HG03095 (cell line): ENCODE results near the gene SLC7A6.
A peak's percentile ranks its signal among the peaks of the same experiment; 100 is the strongest.

Experiments
- ATAC-seq: cut with Tn5 transposase; IDR thresholded peaks from one replicate; pipeline ENCODE4 v1.9.1; 2021; ENCODE audit warnings: moderate library complexity; ENCODE audit not compliant: unreplicated experiment

SLC7A6 gene

DNA sequence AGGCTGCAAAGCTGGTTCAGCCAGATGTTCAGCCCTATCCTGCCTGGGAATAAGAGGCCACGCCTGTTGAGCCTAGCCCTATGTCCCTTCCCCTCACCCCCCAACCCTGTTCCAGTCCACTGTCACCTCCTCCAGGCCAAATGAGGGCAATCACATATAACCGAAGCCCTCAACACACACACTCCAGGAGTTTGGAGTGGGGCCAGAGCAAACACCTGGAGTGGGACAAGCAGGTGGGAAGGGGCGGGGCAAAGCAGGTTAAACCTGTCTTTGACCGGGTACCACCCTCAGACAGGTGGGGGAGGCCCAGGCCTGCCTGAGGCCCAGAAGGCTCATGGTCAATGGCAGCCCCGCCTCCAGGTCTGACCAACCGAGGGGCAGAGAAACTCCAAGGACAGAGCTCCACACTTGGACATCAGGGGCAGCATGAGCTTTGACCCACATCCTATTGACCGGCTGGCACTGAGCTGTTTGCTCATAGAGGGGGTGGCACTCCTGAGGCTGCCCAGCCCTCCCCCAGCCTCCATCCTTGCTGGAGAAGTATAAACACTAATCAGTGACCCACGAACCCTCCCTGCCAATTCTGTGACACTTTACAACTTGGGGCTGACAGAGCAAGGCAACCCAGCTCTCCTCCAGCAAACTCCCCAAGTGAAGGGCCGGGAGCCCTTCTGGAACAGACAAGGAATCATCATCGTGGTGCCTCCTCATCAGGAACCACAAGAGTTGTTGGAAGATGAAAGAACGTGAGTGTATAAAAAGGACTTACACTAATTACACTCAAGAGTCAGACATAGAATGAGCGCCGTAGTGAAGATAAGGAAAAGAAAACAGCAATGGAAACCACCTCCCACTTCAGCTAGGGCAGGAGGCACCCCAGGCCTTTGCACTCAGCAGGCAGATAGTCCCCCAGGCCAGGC, 29.9 kb upstream of the SLC7A6 start:
- ATAC-seq, result no peak

DNA sequence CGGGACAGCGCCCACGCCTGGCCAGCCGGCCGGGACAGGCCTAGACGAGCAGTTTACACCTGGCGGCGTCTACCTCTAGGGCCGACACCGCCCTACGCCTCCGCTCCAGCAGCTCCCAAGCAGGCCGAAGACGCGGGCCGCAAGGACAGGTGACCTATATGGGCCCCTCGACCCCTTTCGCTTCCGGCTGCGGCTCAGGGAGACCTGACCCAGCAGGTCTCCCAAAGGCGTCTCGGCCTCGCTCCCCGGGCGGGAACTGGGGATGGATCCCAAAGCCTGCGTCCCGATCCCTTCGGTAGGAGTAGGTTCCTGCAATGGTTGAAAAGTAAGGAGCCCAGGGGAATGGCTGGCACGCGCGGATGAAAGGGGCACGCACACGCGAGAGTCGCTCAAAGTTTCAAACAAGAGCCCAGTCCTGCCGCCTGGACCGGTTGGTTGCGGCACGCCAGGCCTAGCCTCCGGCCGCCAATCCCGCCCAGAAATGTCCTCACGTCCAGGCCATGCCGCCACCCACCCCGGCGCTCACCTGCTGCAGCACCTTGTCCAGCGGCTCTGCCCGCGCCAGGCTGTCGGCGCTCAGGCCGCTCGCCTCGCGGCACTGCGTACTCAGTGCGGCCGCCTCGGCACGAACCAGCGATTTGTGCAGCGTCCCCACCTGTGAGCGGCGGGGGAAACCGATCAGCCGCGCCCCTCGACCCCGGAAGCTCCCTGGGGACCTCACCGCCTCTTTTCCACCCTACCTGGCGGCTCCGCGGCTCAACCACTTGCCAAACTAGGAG, 29.0 kb upstream of the SLC7A6 start:
- no peak for ATAC-seq

DNA sequence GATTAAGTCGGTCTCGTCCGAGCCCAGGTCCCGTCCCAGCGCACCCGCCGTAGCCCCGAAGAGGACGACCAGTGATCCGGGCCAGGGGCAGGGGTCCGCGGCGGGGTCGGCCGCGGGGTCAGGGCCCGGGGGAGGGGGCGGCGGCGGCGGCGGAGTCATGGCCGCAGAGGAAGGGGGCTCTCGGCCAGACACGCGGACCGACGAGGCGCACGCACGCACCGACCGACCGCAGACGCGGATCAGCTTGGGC, 28.5 kb upstream of the SLC7A6 start, which contains the start of gene ESRP2:
TSS of gene ESRP2 (minus strand) at position 241 of the 250 bp plus-strand sequence. CDS start at position 159, 82 bp downstream.
- ATAC-seq, result no peak

DNA sequence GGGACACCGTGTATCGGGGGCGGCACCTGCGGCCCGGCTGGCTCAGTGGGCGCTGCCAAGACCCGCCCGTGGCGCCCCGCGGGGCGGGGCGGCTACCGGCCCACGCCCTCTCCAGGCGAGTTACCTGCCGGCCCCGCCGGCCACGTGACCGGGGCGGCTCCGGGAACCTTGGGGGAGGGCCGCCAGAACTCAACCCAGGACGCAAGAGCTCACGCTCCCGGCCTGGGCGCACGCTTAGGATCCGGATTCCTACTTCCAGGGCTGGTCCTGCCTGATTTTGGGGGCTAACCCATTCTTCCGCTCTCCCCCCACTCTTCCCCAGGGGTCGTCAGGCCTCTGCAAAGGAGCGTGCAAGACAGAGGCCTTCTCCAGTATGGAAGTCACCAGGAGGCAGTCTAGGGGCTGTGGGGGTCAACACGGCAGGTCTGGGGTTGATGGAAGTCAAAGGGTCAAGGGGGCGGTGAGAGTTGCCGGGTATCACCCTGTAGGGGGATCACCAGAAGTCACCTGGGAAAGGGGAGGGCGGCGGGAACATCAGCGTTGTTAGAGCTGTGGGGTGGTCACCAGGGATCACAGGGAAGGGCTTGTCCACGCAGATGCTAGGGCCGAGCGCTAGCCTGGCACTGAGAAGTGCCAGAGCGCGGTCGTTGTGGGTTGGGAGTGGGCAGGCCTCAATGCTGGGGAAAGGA, 28.0 kb upstream of the SLC7A6 start:
- ATAC-seq, result no peak

DNA sequence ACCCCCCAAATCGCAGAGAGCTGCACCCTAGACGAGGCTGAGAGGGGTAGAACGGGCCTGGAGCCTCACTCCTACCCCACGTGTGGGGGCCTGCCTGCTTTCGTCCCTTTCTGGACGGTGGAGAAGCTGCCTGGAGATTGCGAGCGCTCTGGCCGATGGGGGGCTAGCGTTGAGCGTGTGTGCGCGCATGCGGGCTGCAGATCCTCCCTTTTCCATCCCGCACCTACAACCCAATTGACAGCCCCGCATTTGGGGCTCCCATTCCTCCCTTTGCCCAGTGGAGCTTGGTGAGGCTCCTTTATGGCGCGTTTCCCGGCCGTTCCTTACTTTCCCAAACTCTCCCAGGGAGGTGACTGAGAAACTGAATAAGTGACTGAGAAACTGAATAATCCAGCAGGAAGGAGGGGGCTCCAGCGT, 27.5 kb upstream of the SLC7A6 start:
- no peak for ATAC-seq

DNA sequence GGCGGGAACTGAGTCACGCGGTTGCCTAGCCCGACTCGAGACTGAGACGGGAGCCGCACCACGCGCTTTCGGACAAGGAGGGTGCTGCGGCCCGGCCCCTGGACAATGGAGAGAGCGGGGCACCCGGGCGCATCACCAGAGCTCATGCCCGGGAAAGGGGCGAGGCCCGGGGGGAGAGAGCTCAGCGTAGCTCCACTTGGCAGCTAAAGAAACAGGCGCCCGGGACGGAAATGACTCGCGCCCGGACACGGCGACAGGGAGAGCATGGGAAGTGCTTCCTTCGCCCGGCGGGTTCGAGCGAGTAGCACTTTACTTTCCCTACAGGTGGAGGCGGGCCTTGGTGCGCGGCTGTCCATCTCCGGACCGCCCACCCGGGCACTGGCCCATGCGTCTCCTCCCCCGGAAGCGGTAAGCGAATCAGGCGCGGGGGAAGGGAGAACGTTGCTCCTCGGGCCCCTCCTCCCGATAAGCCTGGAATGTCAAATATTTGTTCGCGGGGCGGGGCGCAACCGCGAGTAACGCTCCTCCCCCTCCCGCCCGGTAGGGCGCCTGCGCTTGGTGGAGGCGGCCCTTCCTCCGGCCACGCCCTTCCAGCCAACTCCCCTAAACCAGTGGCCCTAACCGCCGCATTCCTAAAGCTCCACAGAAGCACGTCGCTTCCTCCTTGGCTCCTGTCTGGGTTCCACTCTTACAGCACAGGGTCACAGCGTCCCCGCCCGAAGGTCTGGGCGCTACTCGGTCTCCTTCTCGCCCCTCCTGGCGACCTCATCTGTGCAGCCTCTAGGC, 26.9 kb upstream of the SLC7A6 start:
- peak; percentile 73 for ATAC-seq

DNA sequence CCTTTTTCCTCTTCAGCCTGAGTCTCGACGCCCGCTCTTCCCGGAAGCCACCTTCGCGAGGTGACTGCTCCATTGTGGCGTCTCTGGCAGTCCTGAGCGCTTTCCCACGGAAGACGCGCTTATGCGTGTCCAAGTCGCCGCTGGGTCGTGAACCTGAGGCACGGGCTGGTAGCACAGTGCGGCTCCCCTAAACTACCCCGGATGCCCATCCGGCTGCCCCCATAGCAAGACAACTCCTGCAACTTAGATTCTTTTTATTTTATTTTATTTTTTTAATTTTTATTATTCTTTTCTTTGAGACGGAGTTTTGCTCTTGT, 26.3 kb upstream of the SLC7A6 start:
- peak; percentile 24 for ATAC-seq

DNA sequence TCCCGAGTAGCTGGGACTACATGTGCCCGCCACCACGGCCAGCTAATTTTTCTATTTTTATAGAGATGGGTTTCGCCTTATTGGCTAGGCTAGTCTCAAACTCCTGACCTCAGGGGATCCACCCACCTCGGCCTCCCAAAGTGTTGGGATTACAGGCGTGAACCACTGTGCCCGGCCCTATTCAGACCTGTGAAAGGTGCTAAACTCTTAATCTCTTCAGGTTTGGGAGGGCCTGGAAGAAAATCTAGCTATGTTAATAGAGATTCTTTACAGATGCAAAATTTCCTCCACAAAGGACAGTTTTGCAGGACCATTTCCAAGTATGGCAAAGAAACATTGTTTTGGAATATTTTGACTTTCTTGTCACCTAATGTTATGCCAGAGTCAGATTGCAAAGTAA, 22.2 kb upstream of the SLC7A6 start:
- no peak for ATAC-seq

DNA sequence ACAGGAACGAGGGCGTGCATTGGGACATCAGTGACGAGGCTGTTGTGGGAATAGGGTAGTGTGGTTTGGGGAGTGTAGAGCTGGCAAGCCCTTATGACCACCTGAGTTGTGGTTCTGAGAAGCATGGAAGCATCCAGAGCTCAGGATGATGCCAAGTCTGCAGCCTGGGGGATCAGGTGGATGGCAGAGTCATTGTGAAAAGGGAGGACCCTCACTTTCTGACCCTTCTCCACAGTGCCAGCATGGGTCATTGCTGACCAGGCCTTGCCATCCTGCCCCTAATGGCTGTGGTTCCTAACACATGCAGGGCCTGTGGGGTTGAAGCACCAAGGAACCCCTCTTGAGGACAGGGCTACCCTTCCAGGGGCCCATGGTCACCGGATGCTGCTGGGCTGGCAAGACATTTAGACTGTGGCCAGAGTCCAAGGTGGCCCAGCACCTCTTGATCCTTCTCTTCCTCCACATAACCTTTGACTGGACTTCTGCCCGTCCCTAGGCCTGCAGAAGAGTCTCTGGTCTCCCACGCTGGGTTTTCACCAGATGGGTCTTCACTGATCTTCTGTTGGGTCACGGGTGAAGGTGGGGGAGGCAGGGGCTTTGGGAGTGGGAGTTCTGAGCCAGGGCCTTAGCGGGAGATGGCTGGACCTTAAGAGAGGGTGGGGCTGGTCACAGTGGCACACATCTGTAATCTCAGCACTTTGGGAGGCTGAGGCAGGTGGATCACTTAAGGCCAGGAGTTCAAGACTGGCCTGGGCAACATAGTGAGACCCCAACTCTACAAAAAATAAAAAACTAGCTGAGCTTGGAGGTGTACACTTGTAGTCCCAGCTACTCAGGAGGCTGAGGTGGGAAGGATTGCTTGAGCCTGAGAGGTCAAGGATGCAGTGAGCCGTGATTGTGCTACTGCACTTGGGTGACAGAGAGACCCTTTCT, 21.1 kb upstream of the SLC7A6 start:
- no peak for ATAC-seq

DNA sequence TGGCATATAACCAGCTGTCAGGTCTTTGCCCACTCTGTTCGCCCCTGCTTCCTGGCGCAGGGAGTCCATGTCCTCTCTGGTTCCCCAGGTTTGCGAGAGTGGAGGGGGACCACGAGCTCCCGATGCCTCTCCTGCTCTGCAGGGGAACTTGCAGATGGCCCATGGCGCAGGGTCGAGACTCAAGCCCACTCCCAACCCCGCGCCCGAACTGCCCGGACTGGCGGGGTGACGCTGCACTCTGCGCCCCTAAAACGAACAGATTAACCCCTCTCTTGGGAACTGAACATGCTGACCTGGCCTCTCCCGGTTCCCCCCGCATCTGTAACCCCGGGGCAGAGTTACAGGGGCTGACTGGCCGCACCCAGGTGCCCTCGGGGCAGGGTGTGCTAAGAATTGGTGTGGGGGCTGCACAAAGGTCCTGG, 19.8 kb upstream of the SLC7A6 start:
- no peak for ATAC-seq

DNA sequence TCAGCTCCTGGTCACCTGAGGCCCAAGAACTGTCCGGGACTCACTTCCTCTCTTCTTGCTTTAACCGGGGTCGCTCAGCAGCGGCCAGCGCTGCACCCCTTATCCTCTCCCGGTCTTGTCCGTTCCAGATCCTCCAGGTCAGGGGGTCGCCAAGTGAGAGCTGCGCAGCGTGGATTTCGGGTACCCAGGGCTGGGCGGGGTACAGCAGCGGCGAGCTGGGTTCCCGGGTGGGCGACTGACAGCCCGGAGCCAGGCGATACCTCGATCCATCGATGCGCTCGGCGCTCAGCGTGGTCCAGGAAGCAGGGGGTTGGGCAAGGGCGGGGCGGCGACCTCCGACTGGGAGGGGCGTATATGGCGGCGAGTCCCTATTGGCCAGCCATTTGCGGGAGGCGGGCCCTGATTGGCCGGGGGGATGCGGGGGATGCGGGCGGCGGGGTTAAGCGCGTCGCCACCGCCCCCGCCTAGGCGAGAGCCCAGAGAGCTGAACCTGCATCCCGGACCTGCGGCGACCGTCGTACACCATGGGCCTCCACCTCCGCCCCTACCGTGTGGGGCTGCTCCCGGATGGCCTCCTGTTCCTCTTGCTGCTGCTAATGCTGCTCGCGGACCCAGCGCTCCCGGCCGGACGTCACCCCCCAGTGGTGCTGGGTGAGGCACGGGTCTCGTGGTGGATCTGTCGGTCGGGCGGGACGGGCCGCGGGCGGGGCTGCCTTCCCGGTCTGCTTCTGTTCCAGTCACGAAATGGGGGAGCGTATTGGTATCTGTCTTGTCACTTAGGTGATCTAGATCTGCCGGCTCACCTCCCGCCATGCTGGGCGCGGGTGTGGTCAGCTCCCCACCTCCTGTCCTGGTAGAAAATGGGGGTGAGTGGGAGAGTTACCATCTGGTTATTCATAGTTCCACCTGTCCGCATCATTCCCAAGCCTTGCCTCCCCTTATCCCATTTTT, 19.1 kb upstream of the SLC7A6 start, which contains the start of gene PLA2G15:
TSS of gene PLA2G15 (plus strand) at position 471 of the 951 bp plus-strand sequence. CDS start at position 525, 54 bp downstream.
- peak; percentile 86 for ATAC-seq

DNA sequence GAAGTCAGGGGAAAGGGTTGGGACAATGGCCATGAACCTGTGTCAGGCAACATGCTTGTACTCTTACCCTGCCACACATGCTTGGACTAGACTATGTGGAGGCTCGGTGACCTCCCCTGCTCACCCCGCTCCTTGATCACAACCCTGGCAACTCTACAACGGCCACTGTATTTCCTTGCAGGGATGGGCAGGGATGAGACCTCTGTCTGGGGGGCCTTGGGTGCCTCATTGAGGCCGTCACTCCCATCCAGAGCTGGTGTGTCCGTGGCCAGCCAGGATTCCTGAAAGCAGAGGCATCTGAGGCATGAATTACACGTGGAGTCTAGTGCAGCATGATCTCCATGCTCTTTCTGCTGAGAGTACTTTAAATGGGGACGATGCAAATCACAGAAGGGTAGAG, 18.2 kb upstream of the SLC7A6 start:
- ATAC-seq, result no peak

DNA sequence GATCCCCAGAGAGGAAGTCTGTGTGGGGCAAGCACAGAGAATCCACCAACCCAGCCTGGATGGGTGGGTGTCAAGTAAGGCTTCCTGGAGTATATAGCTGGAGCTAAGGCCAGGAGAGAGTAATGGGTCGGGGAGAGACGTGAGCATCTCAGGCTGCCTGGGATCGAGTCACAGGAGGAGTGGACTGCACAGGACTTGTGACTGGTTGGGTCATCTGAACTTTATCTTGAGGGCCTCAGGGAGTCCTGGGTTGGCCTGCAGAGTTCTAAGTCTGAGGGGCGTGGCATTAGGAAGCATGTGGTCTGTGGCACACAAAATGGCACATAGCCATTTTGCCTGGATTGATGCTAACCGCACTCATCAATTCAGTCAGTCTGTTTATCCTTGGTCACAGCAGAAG, 17.7 kb upstream of the SLC7A6 start:
- ATAC-seq, result no peak

DNA sequence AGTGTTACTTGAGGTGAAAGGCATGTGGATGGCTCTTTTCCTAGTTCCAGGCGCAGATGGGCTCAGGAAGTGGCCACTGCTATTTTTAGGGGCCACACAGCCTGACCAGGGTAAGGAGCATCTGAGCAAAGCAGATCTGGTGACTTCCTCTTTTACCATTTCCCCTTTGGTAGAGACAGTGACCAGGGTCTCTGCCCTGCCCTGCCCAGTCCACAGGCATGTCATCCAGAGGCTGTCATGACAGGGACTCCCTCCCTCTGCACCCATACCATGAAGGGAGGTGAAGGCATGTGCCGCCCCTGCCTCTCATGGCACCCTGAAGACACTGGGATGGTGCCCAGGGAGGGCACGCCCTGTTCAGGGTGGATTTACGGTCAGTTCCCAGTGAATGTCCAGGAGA, 16.9 kb upstream of the SLC7A6 start:
- no peak for ATAC-seq

DNA sequence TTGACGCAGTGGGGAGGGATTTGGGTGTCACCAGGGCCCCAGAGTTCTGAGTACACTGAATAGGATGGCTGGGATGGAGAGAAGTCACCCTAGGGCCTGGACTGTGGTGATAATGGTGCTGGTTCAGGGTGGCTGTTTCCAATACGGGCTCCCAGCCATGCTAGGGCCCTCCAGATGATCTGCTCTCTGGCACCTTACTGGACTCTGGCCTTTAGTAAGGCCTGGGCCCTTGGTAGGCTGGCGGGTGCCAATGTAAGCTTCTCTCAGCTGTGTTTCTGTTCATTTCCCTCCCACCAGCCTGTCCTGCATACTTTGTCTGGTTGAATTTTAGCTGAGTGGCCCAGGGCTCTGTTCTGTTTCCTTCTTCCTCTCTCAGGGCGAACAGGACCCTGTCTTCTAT, 16.4 kb upstream of the SLC7A6 start:
- no peak for ATAC-seq

DNA sequence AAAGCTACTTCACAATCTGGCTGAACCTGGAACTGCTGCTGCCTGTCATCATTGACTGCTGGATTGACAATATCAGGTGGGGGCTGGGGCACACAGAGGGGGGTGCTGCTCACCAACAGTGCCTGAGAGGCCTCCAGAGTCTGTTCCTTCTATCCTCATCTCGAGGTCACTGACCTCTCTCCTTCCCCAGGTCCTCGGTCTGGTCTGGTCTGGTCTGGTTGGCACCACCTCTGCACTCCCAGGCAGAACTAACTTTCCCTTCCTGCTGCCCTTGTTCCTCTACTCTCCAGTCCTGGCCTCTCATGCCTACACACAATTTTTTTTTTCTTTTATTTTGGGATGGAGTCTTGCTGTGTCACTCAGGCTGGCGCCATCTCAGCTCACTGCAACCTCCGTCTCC, 15.0 kb upstream of the SLC7A6 start:
- ATAC-seq, result no peak

DNA sequence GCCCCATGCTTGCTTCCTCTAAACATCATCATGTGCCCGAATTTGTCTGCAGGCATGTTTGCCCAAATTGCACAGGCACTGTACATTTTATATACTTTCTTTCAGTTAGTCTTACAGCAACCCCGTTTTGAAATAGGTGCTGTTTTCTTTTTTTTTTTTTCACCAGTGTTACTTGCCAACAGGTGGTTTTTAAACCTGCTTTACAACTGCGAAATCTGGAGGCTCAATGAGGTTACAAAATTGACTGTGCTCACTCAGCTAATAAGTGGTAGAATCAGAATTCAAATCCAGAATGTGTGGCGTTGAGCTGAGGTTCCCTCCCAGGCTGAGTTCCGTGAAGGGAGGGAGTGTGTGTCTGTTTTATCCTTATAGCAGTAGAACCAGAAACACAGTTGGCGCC, 13.4 kb upstream of the SLC7A6 start:
- no peak for ATAC-seq

DNA sequence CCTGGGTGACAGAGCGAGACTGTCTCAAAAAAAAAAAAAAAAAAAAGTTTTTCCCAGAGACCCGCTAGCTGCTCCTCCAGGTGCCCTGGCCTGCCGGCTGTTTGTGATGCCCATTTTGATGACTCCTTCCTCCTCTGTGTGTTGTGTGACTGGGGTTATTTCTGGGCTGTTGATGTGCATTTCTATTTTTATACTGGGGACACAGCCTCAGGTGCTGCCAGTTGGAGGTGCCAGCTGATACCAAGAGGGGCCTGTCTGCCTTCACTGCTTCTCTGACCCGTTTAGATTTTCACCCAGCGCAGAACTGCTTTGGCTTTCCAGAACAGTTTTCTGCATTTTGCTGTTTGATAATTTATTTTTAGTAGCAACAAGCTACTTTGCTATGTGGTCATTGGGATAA, 12.5 kb upstream of the SLC7A6 start:
- ATAC-seq, result no peak

DNA sequence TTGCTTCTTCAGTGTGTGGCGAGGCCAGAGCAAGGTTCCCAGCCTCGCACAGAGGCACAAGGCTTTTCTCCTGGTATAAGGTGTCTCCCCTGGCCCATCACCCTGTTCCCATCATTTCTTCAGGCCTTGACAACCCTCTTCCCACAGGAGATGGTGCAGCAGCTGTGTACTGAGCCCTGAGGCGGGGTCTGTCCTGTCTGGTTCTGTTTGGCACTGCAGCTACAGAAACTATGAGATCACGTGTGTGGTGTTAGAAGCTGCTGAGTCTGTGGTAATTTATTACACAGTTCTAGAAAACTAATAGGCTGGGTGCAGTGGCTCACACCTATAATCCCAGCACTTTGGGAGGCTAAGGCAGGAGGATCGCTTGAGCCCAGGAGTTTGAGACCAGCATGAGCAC, 11.9 kb upstream of the SLC7A6 start:
- no peak for ATAC-seq
